WTC11 (cell line): Measurements from ENCODE around the gene PICK1. TPM values are rescaled to one million over a fixed set of nuclear protein-coding genes. Genes with fewer than 3 reads are reported as not detected.

Source experiments
- ATAC-seq: fragments of 200-7000 bp; cut with Tn5 transposase; 2 replicates; pipeline ENCODE4 v1.10.0; 2021; ENCODE audit warnings: mild to moderate bottlenecking, moderate library complexity
- CTCF ChIA-PET: fragments of 300-600 bp; sonication (Branson Sonifier 250); formaldehyde crosslinking; loops from one replicate; lab custom pipeline; 2021; ENCODE audit warnings: antibody characterized with exemption; lab: Charles Lee
- POLR2A ChIA-PET: fragments of 350-600 bp; sonication (Branson Sonifier 250); formaldehyde crosslinking; loops from one replicate; lab custom pipeline; 2021; ENCODE audit warnings: antibody characterized with exemption; lab: Charles Lee
- DNase-seq: peaks from one replicate; pipeline ENCODE4 v3.0.0; 2021; ENCODE audit warnings: low spot score
- H3K27ac Mint-ChIP-seq: 2 replicates; pipeline ENCODE4 v1.8.0; 2021; ENCODE audit warnings: mixed read lengths
- H3K27me3 Mint-ChIP-seq: 2 replicates; pipeline ENCODE4 v1.8.0; 2021; ENCODE audit warnings: low read depth, mild to moderate bottlenecking, moderate library complexity, mixed read lengths
- H3K36me3 Mint-ChIP-seq: 2 replicates; pipeline ENCODE4 v1.8.0; 2021; ENCODE audit warnings: mixed read lengths
- H3K4me1 Mint-ChIP-seq: 2 replicates; pipeline ENCODE4 v1.8.0; 2022; ENCODE audit warnings: mixed read lengths
- H3K4me3 Mint-ChIP-seq: 2 replicates; pipeline ENCODE4 v1.8.0; 2021; ENCODE audit warnings: mild to moderate bottlenecking, moderate library complexity, mixed read lengths
- H3K9me3 Mint-ChIP-seq: 2 replicates; pipeline ENCODE4 v1.8.0; 2021; ENCODE audit warnings: mixed read lengths
- CDX4 ChIP-seq: fragments of 250-450 bp; sonication (Bioruptor Pico); IDR thresholded peaks from 2 replicates; pipeline ENCODE4 v1.9.0; 2021; ENCODE audit warnings: moderate library complexity, mild to moderate bottlenecking, inconsistent platforms, borderline replicate concordance
- EMX1 ChIP-seq: fragments of 250-450 bp; sonication (Bioruptor Pico); IDR thresholded peaks from 2 replicates; pipeline ENCODE4 v1.8.0; 2021; ENCODE audit warnings: mild to moderate bottlenecking
- ESRRA ChIP-seq: sonication (generic); formaldehyde crosslinking; IDR thresholded peaks from 2 replicates; pipeline ENCODE4 v1.8.1; 2022; ENCODE audit warnings: mild to moderate bottlenecking, missing genetic modification reagents, borderline replicate concordance
- ETV6 ChIP-seq: sonication (generic); formaldehyde crosslinking; IDR thresholded peaks from 2 replicates; pipeline ENCODE4 v1.8.1; 2022; ENCODE audit warnings: mild to moderate bottlenecking, missing genetic modification reagents
- GTF2I ChIP-seq: fragments of 250-450 bp; sonication (Bioruptor Pico); conservative IDR thresholded peaks from 2 replicates; pipeline ENCODE4 v1.4.0; 2021; ENCODE audit warnings: mild to moderate bottlenecking
- KAT7 ChIP-seq: sonication (generic); formaldehyde crosslinking; IDR thresholded peaks from 2 replicates; pipeline ENCODE4 v1.8.1; 2023; ENCODE audit warnings: missing genetic modification reagents, mild to moderate bottlenecking, borderline replicate concordance
- MYBL2 ChIP-seq: sonication (generic); formaldehyde crosslinking; IDR thresholded peaks from 2 replicates; pipeline ENCODE4 v1.8.1; 2023; ENCODE audit warnings: mild to moderate bottlenecking, moderate library complexity, missing genetic modification reagents
- NFYB ChIP-seq: sonication (generic); formaldehyde crosslinking; conservative IDR thresholded peaks from 2 replicates; pipeline ENCODE4 v1.8.0; 2022; ENCODE audit warnings: low read depth, missing genetic modification reagents
- RELA ChIP-seq: sonication (generic); formaldehyde crosslinking; IDR thresholded peaks from 2 replicates; pipeline ENCODE4 v1.8.1; 2022; ENCODE audit warnings: missing genetic modification reagents, mild to moderate bottlenecking, borderline replicate concordance
- SP1 ChIP-seq: sonication (generic); formaldehyde crosslinking; conservative IDR thresholded peaks from 2 replicates; pipeline ENCODE4 v1.8.1; 2022; ENCODE audit warnings: missing genetic modification reagents
- STAT6 ChIP-seq: sonication (generic); formaldehyde crosslinking; conservative IDR thresholded peaks from 2 replicates; pipeline ENCODE4 v1.8.1; 2023; ENCODE audit warnings: mild to moderate bottlenecking, low read depth, missing genetic modification reagents, moderate library complexity
- USF2 ChIP-seq: sonication (generic); formaldehyde crosslinking; IDR thresholded peaks from 2 replicates; pipeline ENCODE4 v1.8.1; 2023; ENCODE audit warnings: mild to moderate bottlenecking, missing genetic modification reagents, moderate library complexity
- ZNF219 ChIP-seq: sonication (generic); formaldehyde crosslinking; IDR thresholded peaks from 2 replicates; pipeline ENCODE4 v1.8.0; 2023; ENCODE audit warnings: missing genetic modification reagents, mild to moderate bottlenecking, borderline replicate concordance
- ZNF232 ChIP-seq: sonication (generic); formaldehyde crosslinking; IDR thresholded peaks from 2 replicates; pipeline ENCODE4 v1.8.0; 2022; ENCODE audit warnings: mild to moderate bottlenecking, missing genetic modification reagents
- ZNF423 ChIP-seq: fragments of 250-450 bp; sonication (Bioruptor Pico); IDR thresholded peaks from 2 replicates; pipeline ENCODE4 v2.1.2; 2022; ENCODE audit warnings: mild to moderate bottlenecking, moderate library complexity
- total RNA-seq: library from RNA; stranded (reverse); gene quantifications from 3 replicates; pipeline ENCODE4 v1.2.3, GENCODE V29; 2021
- TF ChIP-seq, protein P1 (sequence below): sonication (generic); formaldehyde crosslinking; conservative IDR thresholded peaks from 2 replicates; pipeline ENCODE4 v1.8.1; 2022; ENCODE audit warnings: mild to moderate bottlenecking, missing genetic modification reagents
- TF ChIP-seq, protein P2 (sequence below): sonication (generic); formaldehyde crosslinking; IDR thresholded peaks from 2 replicates; pipeline ENCODE4 v1.8.1; 2022; ENCODE audit warnings: missing genetic modification reagents, borderline replicate concordance
- TF ChIP-seq, protein P3 (sequence below): fragments of 250-450 bp; sonication (Bioruptor Pico); conservative IDR thresholded peaks from 2 replicates; pipeline ENCODE4 v1.9.0; 2021; ENCODE audit warnings: mild to moderate bottlenecking
- TF ChIP-seq, protein P4 (sequence below): sonication (generic); formaldehyde crosslinking; IDR thresholded peaks from 2 replicates; pipeline ENCODE4 v1.8.0; 2023; ENCODE audit warnings: missing genetic modification reagents, mild to moderate bottlenecking, borderline replicate concordance

PICK1 gene
- total RNA-seq, 1 experiment from 2014 or later: 33.4 TPM

- ChIA-PET POLR2A (no interaction called here), CTCF (interaction anchor here (0.6 to 14.3 kb wide), 9 partner anchors 11 to 346 kb away, joined by 3 to 183 read pairs (median 4); partner anchors contain the start of gene PLA2G6)
- no peak for DNase-seq
- no peak for TF ChIP-seq EMX1 (CRISPR knock-in tag)
- TF ChIP-seq, protein P1, sequence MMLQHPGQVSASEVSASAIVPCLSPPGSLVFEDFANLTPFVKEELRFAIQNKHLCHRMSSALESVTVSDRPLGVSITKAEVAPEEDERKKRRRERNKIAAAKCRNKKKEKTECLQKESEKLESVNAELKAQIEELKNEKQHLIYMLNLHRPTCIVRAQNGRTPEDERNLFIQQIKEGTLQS (CRISPR knock-in tag): no peak
- TF ChIP-seq, protein P2, sequence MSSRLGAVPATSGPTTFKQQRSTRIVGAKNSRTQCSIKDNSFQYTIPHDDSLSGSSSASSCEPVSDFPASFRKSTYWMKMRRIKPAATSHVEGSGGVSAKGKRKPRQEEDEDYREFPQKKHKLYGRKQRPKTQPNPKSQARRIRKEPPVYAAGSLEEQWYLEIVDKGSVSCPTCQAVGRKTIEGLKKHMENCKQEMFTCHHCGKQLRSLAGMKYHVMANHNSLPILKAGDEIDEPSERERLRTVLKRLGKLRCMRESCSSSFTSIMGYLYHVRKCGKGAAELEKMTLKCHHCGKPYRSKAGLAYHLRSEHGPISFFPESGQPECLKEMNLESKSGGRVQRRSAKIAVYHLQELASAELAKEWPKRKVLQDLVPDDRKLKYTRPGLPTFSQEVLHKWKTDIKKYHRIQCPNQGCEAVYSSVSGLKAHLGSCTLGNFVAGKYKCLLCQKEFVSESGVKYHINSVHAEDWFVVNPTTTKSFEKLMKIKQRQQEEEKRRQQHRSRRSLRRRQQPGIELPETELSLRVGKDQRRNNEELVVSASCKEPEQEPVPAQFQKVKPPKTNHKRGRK: no peak
- no peak for TF ChIP-seq USF2 (CRISPR knock-in tag)
- TF ChIP-seq ZNF219 (CRISPR knock-in tag): no peak
- TF ChIP-seq NFYB: no peak
- TF ChIP-seq SP1: no peak
- TF ChIP-seq, protein P3, sequence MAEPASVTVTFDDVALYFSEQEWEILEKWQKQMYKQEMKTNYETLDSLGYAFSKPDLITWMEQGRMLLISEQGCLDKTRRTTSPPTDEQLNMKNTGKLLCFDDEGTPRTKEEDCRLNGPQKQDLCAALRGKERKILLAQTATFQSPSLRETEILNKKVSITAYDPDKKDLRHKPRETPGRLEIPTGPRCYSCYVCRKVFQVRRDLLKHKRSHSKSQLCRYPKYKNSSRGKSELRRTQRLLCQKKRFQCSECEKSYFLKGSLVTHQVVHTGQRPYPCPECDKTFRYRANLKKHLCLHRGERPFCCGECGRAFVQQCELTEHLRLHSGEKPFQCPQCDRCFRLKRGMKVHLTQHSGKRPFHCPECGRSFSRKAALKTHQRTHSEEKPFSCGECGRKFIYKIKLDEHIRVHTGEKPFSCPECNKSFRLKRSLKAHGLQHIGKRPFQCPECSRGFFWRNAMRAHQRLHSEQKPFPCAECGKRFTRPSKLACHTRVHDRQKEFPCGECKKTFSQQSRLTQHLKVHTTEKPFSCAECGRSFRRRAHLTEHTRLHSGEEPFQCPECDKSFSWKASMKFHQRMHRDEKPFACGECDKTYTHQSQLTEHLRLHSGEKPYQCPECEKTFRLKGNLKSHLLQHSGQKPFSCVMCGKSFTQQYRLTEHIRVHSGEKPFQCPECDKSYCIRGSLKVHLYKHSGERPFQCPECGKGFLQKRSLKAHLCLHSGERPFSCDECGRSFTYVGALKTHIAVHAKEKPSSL: no peak
- TF ChIP-seq ZNF232 (CRISPR knock-in tag): no peak
- no peak for TF ChIP-seq GTF2I (CRISPR knock-in tag)
- TF ChIP-seq, protein P4, sequence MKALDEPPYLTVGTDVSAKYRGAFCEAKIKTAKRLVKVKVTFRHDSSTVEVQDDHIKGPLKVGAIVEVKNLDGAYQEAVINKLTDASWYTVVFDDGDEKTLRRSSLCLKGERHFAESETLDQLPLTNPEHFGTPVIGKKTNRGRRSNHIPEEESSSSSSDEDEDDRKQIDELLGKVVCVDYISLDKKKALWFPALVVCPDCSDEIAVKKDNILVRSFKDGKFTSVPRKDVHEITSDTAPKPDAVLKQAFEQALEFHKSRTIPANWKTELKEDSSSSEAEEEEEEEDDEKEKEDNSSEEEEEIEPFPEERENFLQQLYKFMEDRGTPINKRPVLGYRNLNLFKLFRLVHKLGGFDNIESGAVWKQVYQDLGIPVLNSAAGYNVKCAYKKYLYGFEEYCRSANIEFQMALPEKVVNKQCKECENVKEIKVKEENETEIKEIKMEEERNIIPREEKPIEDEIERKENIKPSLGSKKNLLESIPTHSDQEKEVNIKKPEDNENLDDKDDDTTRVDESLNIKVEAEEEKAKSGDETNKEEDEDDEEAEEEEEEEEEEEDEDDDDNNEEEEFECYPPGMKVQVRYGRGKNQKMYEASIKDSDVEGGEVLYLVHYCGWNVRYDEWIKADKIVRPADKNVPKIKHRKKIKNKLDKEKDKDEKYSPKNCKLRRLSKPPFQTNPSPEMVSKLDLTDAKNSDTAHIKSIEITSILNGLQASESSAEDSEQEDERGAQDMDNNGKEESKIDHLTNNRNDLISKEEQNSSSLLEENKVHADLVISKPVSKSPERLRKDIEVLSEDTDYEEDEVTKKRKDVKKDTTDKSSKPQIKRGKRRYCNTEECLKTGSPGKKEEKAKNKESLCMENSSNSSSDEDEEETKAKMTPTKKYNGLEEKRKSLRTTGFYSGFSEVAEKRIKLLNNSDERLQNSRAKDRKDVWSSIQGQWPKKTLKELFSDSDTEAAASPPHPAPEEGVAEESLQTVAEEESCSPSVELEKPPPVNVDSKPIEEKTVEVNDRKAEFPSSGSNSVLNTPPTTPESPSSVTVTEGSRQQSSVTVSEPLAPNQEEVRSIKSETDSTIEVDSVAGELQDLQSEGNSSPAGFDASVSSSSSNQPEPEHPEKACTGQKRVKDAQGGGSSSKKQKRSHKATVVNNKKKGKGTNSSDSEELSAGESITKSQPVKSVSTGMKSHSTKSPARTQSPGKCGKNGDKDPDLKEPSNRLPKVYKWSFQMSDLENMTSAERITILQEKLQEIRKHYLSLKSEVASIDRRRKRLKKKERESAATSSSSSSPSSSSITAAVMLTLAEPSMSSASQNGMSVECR (CRISPR knock-in tag): no peak
- TF ChIP-seq MYBL2 (CRISPR knock-in tag): no peak
- no peak for TF ChIP-seq STAT6 (CRISPR knock-in tag)
- TF ChIP-seq ESRRA (CRISPR knock-in tag): no peak
- no peak for TF ChIP-seq RELA
- no peak for TF ChIP-seq ETV6
- no peak for TF ChIP-seq ZNF423 (CRISPR knock-in tag)
- no peak for TF ChIP-seq CDX4
- no peak for TF ChIP-seq KAT7 (CRISPR knock-in tag)
- no peaks in the 10 kb centered on the region; the same call in 1 of the 2 replicates for H3K36me3 Mint-ChIP-seq
- peak overlapping the region; percentile 47; the same call in 1 of the 2 replicates for H3K4me3 Mint-ChIP-seq
- no peak overlapping the region for H3K27ac Mint-ChIP-seq
- H3K9me3 Mint-ChIP-seq: no peaks in the 10 kb centered on the region
- peak; percentile 12; the same call in 1 of the 2 replicates for ATAC-seq
- H3K27me3 Mint-ChIP-seq: peaks cover 4% of the 10 kb centered on the region; the same call in 1 of the 2 replicates
- H3K4me1 Mint-ChIP-seq: peaks cover 5% of the 10 kb centered on the region; the same call in 1 of the 2 replicates
Observed at GRCh38 chr22:38089474-38089851, 32.3 kb downstream of the PICK1 start.
